PC-3 (cell line): ENCODE data around the gene TERB1.

Experiments
- CTCF ChIP-seq: fragments of 300-600 bp; sonication (generic); conservative IDR thresholded peaks from 2 replicates; pipeline ENCODE4 v1.5.1; 2017; ENCODE audit warnings: antibody characterized with exemption, low read depth, mild to moderate bottlenecking, low read length
- EZH2 ChIP-seq: fragments of 300-600 bp; sonication (generic); IDR thresholded peaks from one replicate; pipeline ENCODE4 v1.6.1; 2017; ENCODE audit warnings: antibody characterized with exemption, mild to moderate bottlenecking, low read length; ENCODE audit not compliant: unreplicated experiment

GRCh38 chr16:66751053-66751302, 50.4 kb downstream of the TERB1 start:
- TF ChIP-seq CTCF (no peak), EZH2 (no peak)
